ENCODE data around the gene CDK5.
A peak's percentile ranks its signal among the peaks of the same experiment; 100 is the strongest.
"Not testable (repeated sequence)": the region's sequence is repeated elsewhere in the genome, so short reads cannot be mapped to it uniquely, and the experiment has no call there.

CDK5 gene

DNA sequence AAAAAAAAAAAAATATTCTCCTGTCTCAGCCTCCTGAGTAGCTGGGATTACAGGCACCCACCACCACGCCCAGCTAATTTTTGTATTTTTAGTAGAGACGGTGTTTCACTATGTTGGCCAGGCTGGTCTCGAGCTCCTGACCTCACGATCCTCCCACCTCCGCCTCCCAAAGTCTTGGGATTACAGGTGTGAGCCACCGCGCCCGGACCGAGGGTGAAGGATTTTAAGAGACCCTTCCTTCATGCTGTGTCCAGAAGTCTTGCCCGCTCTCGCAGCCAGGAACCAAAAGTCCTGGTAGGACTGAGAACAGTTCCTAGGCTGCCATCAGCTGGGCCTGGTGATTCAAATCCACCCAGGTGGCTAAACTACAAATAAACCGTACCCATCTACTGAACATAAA lies 46.1 kb downstream of the CDK5 start:
- not testable (repeated sequence) for H3K9me3 ChIP-seq (ENCODE audit: control insufficient read depth, insufficient read depth, low read length); H3K36me3 ChIP-seq (ENCODE audit: control insufficient read depth, insufficient read depth, low read length); H3K27ac ChIP-seq (ENCODE audit: low read depth, low read length); H3K4me3 ChIP-seq (ENCODE audit: low read depth, low read length); H3K9ac ChIP-seq (ENCODE audit: low read depth, low read length)
- H3K4me1 ChIP-seq (ENCODE audit: control insufficient read depth, insufficient read depth, low read length), result peaks cover 30% of the 10 kb centered on the region; the same call in 1 of the 2 replicates
- peaks cover 18% of the 10 kb centered on the region for H3K27me3 ChIP-seq (ENCODE audit: control insufficient read depth, insufficient read depth, low read length)

DNA sequence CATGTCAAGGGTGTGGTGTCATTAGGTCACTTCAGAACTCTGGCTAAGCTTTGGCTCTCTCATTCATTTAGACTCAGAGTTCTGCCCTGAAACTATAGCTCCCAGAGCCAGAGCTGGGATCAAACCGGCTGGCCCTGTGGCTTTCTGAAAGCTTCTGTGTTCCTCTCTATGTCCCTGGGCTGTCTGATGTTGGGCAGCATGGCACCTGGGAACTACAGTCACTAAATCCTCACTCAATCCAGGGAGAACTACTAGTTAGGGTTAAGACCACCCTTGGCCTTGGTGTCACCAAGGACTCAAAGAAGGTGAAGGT lies 46.6 kb downstream of the CDK5 start:
- Histone ChIP-seq H3K4me1 (ENCODE audit: control insufficient read depth, insufficient read depth, low read length) (peaks cover 30% of the 10 kb centered on the region; the same call in 1 of the 2 replicates), H3K27ac (ENCODE audit: low read depth, low read length) (no peak overlapping the region)

DNA sequence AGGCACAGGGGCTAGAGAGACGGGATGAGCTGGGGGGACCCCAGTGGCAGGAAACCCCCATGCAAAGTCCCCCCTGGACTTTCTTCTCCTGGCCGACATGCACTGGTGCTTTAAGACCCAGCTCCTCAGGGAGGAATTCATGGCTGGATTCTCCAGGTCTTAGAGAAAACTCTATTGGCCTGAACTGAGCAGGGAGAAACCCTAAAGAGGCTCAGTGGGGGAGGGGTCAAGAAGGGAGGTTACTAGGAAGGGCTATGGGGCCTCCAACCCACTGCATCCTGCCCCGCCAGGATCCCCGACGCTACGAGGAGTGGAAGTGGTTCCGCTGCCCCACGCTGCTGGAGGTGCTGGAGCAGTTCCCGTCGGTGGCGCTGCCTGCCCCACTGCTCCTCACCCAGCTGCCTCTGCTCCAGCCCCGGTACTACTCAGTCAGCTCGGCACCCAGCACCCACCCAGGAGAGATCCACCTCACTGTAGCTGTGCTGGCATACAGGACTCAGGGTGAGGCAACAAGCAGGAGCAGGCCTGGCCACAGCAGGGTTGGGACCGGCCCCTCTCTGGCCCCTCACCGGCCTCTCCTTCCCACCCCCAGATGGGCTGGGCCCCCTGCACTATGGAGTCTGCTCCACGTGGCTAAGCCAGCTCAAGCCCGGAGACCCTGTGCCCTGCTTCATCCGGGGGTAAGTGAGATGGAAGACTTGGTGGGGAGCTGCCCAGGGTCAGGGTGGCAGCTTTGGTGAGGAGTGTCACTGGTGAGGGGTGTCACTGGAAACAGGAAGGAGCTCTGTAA lies 47.2 kb downstream of the CDK5 start:
- Histone ChIP-seq H3K4me3 (ENCODE audit: low read depth, low read length) (peak overlapping the region; percentile 23; the same call in 1 of the 2 replicates), H3K4me1 (ENCODE audit: control insufficient read depth, insufficient read depth, low read length) (peaks cover 30% of the 10 kb centered on the region; the same call in 1 of the 2 replicates), H3K9ac (ENCODE audit: low read depth, low read length) (no peak overlapping the region)

More for the DNA sequence above, 46.6 kb downstream of the CDK5 start:
- H3K36me3 ChIP-seq (ENCODE audit: control insufficient read depth, insufficient read depth, low read length), result no peaks in the 10 kb centered on the region
- H3K9me3 ChIP-seq (ENCODE audit: control insufficient read depth, insufficient read depth, low read length), result no peaks in the 10 kb centered on the region
- no peak overlapping the region for H3K4me3 ChIP-seq (ENCODE audit: low read depth, low read length)
- no peak overlapping the region for H3K9ac ChIP-seq (ENCODE audit: low read depth, low read length)
- peaks cover 14% of the 10 kb centered on the region for H3K27me3 ChIP-seq (ENCODE audit: control insufficient read depth, insufficient read depth, low read length)

GRCh38 chr7:151010037-151010306 lies 47.7 kb downstream of the CDK5 start:
- no peaks in the 10 kb centered on the region for H3K9me3 ChIP-seq (ENCODE audit: control insufficient read depth, insufficient read depth, low read length)
- no peaks in the 10 kb centered on the region for H3K36me3 ChIP-seq (ENCODE audit: control insufficient read depth, insufficient read depth, low read length)
- H3K4me1 ChIP-seq (ENCODE audit: control insufficient read depth, insufficient read depth, low read length), result peaks cover 30% of the 10 kb centered on the region; the same call in 1 of the 2 replicates
- H3K9ac ChIP-seq (ENCODE audit: low read depth, low read length), result no peak overlapping the region
- H3K27me3 ChIP-seq (ENCODE audit: control insufficient read depth, insufficient read depth, low read length), result peaks cover 13% of the 10 kb centered on the region
- no peak overlapping the region for H3K4me3 ChIP-seq (ENCODE audit: low read depth, low read length)
- H3K27ac ChIP-seq (ENCODE audit: low read depth, low read length), result no peak overlapping the region

More for the DNA sequence above, 47.2 kb downstream of the CDK5 start:
- H3K27ac ChIP-seq (ENCODE audit: low read depth, low read length), result no peak overlapping the region
- H3K36me3 ChIP-seq (ENCODE audit: control insufficient read depth, insufficient read depth, low read length), result no peaks in the 10 kb centered on the region
- no peaks in the 10 kb centered on the region for H3K9me3 ChIP-seq (ENCODE audit: control insufficient read depth, insufficient read depth, low read length)
- H3K27me3 ChIP-seq (ENCODE audit: control insufficient read depth, insufficient read depth, low read length), result peaks cover 13% of the 10 kb centered on the region

- no peak overlapping the region for H3K9ac ChIP-seq (ENCODE audit: low read depth, low read length)
- H3K27me3 ChIP-seq (ENCODE audit: control insufficient read depth, insufficient read depth, low read length), result peaks cover 13% of the 10 kb centered on the region
- no peak overlapping the region for H3K4me3 ChIP-seq (ENCODE audit: low read depth, low read length)
Measured at GRCh38 chr7:151009327-151010036, 48.2 kb downstream of the CDK5 start.

GRCh38 chr7:151008511-151009323 lies 49.0 kb downstream of the CDK5 start:
- Histone ChIP-seq H3K4me3 (ENCODE audit: low read depth, low read length) (peak overlapping the region; percentile 39), H3K9me3 (ENCODE audit: control insufficient read depth, insufficient read depth, low read length) (no peaks in the 10 kb centered on the region), H3K27ac (ENCODE audit: low read depth, low read length) (no peak overlapping the region), H3K27me3 (ENCODE audit: control insufficient read depth, insufficient read depth, low read length) (peaks cover 13% of the 10 kb centered on the region), H3K4me1 (ENCODE audit: control insufficient read depth, insufficient read depth, low read length) (peaks cover 26% of the 10 kb centered on the region; the same call in 1 of the 2 replicates), H3K9ac (ENCODE audit: low read depth, low read length) (no peak overlapping the region), H3K36me3 (ENCODE audit: control insufficient read depth, insufficient read depth, low read length) (no peaks in the 10 kb centered on the region)

More at GRCh38 chr7:151009327-151010036, 48.2 kb downstream of the CDK5 start:
- Histone ChIP-seq H3K9me3 (ENCODE audit: control insufficient read depth, insufficient read depth, low read length) (no peaks in the 10 kb centered on the region), H3K4me1 (ENCODE audit: control insufficient read depth, insufficient read depth, low read length) (peaks cover 30% of the 10 kb centered on the region; the same call in 1 of the 2 replicates), H3K27ac (ENCODE audit: low read depth, low read length) (no peak overlapping the region), H3K36me3 (ENCODE audit: control insufficient read depth, insufficient read depth, low read length) (no peaks in the 10 kb centered on the region)

DNA sequence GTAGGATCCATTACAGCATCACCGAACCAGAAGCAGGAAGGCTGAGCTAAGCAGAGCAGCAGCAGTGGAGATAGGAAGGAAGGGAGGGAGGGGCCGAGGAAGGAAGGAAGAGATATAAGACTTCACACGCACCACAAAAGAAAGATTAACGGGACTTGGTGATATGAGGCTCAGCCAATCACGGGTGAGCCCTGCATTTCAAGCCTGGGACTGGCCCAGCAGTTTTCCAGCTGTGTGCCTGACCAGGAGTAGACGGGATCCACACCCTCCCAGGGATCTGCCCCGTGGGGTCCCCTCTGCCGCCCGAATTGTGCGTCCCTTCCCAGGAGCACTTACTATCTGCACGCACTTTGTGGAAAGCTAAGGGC lies 49.6 kb downstream of the CDK5 start:
- H3K9ac ChIP-seq (ENCODE audit: low read depth, low read length), result no peak overlapping the region

DNA sequence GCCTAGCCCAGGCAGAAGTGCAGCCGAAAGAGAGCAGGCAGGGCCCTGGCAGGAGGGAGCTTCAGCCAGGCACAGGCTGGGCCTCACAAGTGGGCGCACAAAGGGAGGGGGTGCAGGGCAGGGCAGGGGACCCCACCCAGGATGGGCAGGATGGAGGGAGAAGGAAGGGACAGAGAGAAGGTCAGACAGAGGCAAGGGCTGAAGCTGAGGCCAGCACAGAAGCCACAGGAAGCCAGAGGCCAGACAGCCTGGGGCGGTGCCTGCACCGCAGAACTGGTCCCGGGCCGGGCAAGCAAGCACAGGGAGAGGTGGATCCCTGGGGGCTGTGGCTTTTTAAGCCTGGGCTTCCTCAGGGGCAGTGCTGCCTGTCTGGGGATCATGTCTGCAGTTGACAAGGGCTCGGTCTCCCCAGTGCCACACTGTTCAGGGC lies 50.2 kb downstream of the CDK5 start:
- Histone ChIP-seq H3K27ac (ENCODE audit: low read depth, low read length) (no peak overlapping the region), H3K36me3 (ENCODE audit: control insufficient read depth, insufficient read depth, low read length) (no peaks in the 10 kb centered on the region), H3K4me3 (ENCODE audit: low read depth, low read length) (no peak overlapping the region), H3K9me3 (ENCODE audit: control insufficient read depth, insufficient read depth, low read length) (no peaks in the 10 kb centered on the region), H3K4me1 (ENCODE audit: control insufficient read depth, insufficient read depth, low read length) (peaks cover 23% of the 10 kb centered on the region; the same call in 1 of the 2 replicates), H3K9ac (ENCODE audit: low read depth, low read length) (no peak overlapping the region), H3K27me3 (ENCODE audit: control insufficient read depth, insufficient read depth, low read length) (peaks cover 7% of the 10 kb centered on the region)

More for the DNA sequence above, 49.6 kb downstream of the CDK5 start:
- no peaks in the 10 kb centered on the region for H3K9me3 ChIP-seq (ENCODE audit: control insufficient read depth, insufficient read depth, low read length)
- peak overlapping the region; percentile 39 for H3K4me3 ChIP-seq (ENCODE audit: low read depth, low read length)
- H3K27me3 ChIP-seq (ENCODE audit: control insufficient read depth, insufficient read depth, low read length), result peaks cover 12% of the 10 kb centered on the region
- no peaks in the 10 kb centered on the region for H3K36me3 ChIP-seq (ENCODE audit: control insufficient read depth, insufficient read depth, low read length)
- no peak overlapping the region for H3K27ac ChIP-seq (ENCODE audit: low read depth, low read length)
- H3K4me1 ChIP-seq (ENCODE audit: control insufficient read depth, insufficient read depth, low read length), result peaks cover 26% of the 10 kb centered on the region; the same call in 1 of the 2 replicates

GRCh38 chr7:151006590-151007300 lies 51.0 kb downstream of the CDK5 start:
- Histone ChIP-seq H3K9ac (ENCODE audit: low read depth, low read length) (no peak overlapping the region), H3K27ac (ENCODE audit: low read depth, low read length) (no peak overlapping the region), H3K4me3 (ENCODE audit: low read depth, low read length) (no peak overlapping the region), H3K9me3 (ENCODE audit: control insufficient read depth, insufficient read depth, low read length) (no peaks in the 10 kb centered on the region), H3K4me1 (ENCODE audit: control insufficient read depth, insufficient read depth, low read length) (peaks cover 20% of the 10 kb centered on the region; the same call in 1 of the 2 replicates), H3K36me3 (ENCODE audit: control insufficient read depth, insufficient read depth, low read length) (no peaks in the 10 kb centered on the region), H3K27me3 (ENCODE audit: control insufficient read depth, insufficient read depth, low read length) (peaks cover under 1% of the 10 kb centered on the region)

DNA sequence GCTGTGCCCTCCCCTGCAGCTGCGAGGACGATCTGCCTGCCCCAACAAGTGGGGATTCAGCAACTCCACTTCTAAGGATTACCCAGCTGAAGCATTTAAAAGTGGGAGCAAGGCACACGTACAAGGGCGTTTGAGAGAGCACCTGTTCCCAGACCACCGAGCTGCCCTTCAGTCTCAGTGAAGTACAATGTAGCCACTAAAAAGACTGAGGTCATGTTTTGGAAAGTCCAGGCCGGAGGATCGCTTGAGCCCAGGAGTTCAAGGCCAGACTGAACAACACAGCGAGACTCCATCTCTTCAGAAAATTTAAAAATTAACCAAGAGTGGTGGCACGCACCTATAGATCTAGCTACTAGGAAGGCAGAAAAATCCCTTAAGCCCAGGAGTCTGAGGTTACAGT lies 52.1 kb downstream of the CDK5 start:
- Histone ChIP-seq H3K4me1 (ENCODE audit: control insufficient read depth, insufficient read depth, low read length) (peaks cover 18% of the 10 kb centered on the region; the same call in 1 of the 2 replicates), H3K4me3 (ENCODE audit: low read depth, low read length) (no peak overlapping the region), H3K27ac (ENCODE audit: low read depth, low read length) (no peak overlapping the region), H3K9me3 (ENCODE audit: control insufficient read depth, insufficient read depth, low read length) (no peaks in the 10 kb centered on the region), H3K36me3 (ENCODE audit: control insufficient read depth, insufficient read depth, low read length) (no peaks in the 10 kb centered on the region), H3K9ac (ENCODE audit: low read depth, low read length) (no peak overlapping the region), H3K27me3 (ENCODE audit: control insufficient read depth, insufficient read depth, low read length) (no peaks in the 10 kb centered on the region)
